NCI-H82 (cell line): ENCODE results near the gene CTNNB1.

Experiments
- DNase-seq: peaks from one replicate; lab custom pipeline; 2025; lab: John Stamatoyannopoulos, UW

CTNNB1 gene

DNA sequence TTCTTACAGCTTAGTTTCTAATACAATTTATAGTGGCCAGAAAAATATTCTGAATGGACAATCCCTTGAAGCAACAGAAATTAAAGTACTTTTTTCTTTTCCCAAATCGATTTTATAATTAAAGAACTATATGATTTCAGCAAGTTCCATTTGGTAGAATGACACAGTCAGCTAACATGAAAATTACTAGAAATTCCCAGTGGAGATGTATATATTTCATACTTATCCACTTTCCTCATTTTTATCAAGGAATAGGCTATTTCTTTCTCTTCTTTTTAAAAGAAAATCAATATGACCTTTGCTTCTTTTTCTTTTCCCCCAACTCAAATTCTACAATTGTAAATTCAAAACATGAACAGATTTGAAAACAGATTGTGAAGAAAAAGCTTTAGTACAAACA lies 6.4 kb upstream of the CTNNB1 start:
- DNase-seq: no peak

DNA sequence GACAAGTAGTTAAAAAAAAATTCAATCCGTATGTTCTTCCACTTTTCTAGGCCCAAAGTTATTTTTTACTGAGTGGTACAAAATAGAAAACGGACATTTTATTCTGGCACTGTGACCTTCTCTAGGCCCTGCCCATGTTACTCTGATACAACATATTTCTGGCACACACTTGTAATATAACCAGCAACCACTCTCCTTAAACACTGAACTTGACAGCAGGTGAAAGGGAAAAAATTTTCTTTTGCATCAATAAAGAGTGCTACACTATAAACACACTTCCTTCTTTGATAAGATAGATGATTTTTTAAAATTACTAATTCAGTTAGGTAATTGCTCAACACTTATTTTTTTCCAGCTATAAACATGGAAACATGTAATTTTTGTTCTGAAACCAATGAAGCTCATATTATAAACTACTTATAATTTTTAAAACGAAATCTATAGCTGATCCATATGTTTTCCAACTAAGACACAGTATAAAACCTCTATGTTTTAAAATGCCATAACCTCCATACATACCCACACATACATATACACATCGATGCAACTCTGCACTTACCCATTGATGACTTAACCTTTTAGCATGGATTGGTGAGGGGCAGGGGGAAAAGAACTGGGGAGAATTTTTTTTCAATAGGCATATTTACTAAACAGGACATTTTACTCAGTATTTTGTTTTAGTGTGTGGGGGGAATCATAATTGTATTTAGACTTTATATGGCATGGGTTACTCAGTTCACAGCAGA lies 5.3 kb upstream of the CTNNB1 start:
- no peak for DNase-seq

DNA sequence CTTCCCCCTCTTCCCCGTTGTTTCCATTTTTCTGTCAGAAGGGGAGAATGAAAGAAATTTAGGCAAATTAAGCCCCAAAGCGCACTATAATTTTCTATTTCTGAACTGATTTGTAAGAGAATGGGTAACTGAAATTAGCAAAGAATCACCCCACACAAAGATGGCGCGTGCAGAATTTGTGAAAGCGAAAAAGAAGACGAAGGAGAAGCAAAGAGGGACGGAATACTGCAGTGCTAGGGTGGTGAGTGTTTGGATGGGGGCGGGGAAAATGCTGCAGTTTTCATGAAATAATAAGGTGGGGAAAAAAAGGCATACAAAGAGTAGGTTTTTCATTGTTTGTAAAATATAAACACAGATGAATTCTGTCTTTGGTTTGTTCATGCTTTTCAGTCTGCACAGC lies 4.6 kb upstream of the CTNNB1 start:
- no peak for DNase-seq

DNA sequence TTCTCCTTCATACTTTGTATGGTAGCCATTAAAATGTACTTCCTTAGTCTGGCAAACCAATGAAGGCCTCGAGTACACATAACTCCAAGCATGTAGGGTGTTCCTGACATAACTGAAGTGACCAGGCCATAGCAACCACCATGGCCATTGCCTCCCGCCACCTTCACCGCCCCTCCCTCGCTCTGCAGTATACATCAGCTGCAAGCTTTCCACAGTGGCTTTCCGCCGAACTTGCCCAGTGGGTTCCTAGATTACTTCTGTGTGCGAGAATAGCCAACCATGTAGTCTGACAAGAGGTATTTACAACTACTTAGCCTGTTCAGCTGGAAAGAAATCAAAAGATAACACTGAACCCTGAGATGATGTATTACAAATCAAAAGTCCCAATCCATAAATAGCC lies 3.4 kb upstream of the CTNNB1 start:
- DNase-seq: no peak

DNA sequence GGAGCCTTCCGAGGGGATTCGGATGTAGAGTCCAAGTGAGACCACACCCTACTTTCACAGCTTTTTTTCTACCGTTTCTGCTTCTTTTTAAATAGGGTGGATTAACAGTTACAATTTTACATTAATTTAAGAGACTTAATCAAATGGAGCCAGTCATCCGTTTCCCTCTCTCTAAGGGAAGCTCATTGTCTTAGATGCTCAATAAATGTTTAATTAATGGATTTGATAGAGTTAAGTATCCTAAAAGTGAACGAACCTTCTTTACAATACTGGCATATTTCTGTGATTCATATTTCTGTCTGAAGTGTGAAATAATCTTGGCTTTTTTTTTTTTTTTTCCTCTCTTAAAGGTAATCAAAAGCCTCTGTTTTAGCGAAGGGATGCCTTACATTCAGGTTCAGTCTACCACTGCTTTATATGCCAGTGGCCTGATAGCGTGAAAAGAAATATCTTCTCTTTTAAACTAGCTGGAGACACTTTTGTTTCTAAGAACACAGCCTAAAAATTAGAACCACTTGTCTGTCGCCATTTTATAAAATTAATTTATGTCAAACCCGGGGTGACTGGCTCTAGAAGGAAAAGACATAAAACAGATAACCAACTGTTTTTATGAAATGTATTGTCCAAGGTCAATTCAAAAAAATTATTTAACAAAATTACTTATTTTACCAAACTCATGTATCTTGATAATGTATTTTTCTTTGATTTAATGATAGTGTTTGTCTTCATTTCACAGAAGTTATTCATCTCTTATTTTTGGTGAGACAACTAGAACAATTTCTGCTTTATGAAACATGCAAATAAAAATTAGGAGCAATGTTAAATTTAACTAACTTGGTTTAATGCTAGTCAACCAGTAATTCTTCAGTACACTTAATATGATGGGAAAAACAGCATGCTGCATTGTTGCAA lies 2.5 kb upstream of the CTNNB1 start:
- no peak for DNase-seq

DNA sequence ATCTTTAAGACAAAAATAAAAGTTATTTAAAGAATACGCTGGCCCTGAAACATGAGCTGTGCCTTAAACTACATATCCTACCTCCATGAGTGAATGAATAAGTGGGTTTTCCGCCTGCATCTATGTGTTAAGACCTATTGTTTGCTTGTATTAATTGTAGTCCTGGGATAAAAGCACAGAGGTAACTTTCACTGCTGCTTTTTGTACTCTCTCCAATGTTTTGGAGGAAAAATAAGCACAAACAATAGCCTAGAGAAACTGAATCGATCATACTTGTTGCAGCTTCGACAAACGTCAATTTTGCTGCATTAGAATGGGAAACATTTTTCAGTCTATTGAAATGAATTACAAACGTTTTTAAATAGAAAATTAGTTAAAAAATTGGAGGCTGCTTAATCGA lies 1.3 kb upstream of the CTNNB1 start:
- DNase-seq: no peak

DNA sequence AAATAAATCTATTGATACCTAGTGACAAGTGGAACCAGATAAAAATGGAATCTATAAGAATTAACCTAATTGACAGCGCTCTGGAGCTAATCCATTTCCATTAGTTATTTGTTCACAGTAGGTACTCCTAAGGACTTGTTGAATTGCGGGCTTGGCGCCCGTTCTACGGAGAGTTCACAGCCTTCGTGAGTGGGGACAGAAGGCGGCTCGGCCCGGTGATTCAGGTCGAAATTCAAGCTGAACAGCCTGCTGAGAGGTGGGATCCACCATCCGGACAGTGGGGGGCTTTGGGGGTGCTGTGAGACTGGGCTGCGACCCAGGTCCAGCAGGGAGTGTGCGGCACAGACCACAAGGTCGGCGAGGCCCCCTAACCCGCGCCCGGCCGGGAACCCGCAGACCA lies 779 bp upstream of the CTNNB1 start:
- DNase-seq: peak; percentile 52

DNA sequence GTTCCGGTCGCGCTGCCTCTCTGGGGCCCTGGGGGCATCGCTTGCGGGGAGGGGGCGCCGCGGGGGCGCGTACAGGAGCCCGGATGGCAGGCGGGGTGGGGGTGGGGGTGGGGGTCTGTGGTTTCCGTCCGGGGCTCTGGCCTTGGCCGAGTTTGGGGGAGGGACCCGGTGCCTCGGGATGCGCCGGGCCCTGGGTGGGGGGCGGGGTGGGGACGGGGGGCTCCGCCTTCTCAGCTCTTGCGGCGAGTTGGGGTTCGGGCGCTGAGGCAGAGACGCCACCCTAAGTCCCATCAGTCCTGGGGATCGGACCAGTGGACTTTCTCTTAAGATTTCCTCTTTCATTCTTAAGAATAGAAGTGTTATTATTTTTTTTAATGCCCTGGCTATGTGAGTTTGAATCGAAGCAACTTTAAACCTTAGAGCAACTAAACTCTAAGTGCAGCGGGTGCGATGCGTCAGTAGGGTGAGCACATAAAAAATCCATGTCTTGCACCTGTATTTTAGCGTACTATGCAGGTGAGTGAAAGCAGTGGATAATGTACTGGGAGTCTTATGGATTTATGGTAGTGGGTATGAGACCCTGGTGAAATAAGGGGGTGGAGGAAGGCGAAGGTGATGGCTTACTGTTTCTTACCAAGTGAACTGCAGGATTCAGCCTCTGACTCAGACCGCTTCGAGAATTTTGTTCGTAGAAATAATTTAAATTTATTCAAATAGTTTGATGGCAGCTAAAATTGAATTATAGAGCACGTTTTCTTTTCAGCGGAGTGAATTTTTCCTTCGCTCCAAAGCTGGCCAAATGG lies 762 bp downstream of the CTNNB1 start:
- peak; percentile 30 for DNase-seq

DNA sequence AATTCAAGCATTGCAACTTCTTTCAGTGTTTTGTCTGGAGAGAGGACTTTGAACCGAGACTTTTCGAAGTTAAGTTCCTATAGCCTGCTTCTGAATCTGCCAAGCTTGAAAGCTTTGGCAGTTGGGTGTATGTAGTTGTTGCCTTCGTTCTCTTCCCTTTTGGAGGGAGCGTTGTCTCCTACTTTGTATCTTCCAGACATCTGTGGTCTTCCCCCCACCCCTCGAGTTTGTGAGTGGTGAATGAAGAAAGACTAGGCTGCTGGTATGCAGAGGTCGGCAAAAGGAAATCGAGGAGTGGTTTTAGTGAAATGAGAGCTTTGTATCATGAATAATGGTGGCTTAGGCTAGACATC lies 1.3 kb downstream of the CTNNB1 start:
- peak; percentile 16 for DNase-seq

DNA sequence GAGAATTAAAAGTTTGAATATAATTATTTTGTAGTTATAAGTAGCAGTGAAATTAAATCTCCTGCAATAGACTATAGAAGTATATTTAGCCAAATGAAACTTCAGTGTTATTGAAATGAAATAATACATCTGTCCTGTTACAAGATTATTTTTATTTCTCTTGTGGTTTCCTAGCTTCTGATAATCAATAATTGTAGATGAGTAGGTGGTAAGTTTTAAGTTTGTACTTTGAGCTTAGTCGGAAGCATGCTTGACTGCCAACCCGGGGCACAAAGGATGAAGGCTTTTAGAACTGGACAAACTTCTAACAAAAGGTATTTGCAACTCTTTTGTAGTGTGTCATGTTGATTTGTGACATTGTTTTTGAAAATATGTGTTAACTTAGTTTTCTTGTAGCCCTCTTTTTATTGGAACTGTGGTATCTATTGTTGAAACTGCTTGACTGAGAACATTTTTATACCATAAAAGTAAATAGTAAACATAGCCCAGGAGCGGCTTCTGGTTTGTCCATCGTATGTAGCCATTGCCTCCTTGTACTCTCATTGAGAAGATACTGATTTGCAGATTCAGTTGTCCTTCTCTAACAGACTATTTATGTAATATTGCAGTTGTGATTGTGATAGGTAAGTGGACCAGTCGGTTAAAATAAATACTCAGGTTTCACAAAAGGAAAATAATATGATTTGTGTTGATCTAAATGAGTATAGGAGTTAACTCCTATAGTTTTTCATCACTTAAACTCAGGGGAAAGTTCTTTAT lies 2.9 kb downstream of the CTNNB1 start:
- DNase-seq: no peak

DNA sequence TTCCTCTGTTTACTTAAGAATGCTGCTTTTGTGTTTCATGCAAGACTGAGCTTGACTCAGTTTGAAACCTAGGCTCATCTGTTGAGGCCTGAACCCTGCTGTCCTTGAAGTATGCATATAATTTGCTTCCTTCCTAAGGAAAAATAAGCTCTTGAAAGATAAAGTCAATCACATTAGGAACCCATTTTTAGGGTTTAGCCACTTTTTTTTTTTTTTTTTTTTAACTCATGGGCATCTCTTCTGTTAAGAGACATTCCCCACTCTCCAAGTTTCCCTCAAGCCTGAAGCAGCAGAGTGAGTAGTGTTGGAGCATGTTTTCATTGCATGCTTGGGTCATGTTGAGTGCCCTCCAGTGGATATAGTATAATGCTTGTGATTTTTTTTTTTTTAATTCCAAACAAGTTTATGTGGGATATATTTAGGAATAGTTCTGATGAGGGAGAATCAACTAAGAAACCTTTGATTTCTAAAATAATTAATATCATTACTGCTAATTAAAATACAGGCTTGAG lies 3.6 kb downstream of the CTNNB1 start:
- DNase-seq: peak; percentile 53

DNA sequence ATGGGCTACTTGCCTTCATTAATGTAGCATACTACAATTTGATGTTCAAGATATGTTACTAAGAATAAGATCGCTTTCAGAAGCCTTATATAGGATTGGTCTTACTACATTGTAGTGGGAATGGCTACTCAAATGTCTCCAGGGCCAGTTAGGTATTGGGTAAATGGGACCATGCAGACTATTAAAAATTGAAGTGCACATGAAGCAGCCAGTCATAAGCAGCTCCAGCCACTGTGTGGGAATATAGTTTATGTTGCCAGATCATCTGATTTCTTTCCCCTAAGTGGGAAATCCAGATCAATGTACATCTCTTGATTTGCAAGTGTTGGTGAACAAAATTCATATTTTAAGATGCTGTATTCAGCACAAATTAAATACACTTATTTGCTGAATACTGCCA lies 5.1 kb downstream of the CTNNB1 start:
- no peak for DNase-seq

DNA sequence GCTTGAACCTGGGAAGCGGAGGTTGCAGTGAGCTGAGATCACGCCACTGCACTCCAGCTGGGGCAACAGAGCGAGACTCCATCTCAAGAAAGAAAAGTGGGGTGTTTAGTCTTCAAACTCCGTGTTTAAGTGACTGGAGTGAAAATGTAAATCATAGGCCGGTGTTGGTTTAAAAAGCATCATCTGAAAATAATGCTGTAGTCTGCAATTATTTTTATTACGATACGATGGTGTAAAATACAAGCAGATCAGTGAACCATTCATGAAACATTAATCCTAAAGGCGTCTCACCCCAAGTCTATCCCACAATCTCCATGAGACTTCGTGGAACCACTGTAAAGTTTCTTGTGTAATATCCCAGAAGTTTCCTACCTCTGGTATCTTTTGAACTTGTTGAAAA lies 6.3 kb downstream of the CTNNB1 start:
- DNase-seq: no peak

DNA sequence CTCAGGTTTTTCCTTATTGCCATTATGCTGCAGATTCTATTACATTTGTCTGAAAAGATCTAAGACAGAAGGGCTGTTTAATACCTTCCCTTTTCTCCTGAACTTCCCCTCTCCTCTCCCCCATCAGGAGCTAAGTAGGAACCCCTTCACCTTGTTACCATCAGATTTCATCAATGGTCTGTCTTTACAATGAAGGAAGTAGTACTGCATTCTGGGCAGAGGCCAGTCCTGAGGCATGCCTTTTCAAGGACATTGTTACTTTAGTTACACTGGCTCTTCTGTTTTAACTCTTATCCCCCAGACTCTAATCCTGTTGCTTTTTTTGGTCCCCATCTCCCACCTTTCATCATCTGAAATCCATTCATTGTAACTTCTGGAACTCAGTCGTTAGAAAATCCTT lies 8.1 kb downstream of the CTNNB1 start:
- no peak for DNase-seq

DNA sequence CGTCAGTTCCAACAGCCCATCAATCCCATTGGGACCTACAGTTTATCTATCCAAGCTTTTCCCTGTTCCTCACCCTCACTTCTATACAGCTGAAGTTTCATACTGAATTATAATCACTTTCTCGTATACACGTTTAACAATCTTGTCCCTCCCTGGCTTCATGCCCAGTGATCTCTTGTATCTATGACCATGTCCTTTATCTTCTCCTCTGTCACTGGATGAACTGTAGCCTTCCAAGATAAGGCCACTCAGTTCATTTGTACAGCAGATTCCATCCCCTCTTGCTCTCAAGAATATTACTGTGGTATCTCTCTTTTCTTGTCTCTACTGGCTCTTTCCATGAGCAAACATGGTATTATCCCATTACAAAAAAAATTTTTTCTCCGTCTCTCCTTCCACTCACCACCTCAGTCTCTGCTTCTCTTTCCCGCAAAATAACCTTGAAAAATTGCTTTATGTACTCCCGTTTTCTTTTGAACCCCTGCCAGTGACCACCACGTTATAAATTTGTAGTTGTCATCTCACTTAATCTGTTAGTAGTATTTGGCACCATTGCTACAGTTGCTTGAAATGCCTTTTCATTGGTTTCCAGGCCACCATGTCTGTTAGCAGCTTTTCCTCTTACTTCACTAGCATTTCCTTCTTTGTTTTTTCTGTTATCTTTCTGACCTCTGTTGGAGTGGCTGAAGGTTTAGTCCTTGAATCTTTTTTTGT lies 9.4 kb downstream of the CTNNB1 start:
- no peak for DNase-seq

DNA sequence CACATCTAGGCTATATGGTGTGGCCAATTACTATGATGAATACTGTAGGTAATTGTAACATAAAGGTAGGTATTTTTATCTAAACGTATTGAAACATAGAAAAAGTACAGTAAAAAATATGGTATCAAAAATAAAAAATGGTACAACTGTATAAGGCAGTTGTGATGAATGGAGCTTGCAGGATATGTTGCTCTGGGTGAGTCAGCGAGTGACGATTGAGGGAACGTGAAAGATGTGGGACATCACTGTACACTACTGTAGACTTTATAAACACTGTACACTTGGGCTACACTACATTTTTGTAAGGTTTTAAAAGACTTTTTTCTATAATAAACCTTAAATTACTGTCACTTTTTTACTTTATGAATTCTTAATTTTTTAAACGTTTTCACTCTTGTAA lies 10.3 kb downstream of the CTNNB1 start:
- DNase-seq: no peak

DNA sequence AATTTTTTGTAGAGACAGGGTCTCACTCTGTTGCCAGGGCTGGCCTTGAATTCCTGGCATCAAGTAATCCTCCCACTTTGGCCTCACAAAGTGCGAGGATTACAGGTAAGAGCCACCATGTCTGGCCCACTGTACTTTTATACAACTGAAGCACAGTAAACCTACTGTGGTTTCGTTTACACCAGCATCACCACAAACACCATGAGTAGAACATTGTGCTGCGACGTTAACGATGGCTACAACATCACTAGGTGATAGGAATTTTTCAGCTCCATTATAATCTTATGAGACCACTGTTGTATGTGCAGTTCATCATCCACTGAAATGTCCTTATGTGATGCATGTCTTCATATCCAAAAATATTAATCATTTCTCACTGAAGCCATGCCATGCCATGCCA lies 11.7 kb downstream of the CTNNB1 start:
- no peak for DNase-seq

DNA sequence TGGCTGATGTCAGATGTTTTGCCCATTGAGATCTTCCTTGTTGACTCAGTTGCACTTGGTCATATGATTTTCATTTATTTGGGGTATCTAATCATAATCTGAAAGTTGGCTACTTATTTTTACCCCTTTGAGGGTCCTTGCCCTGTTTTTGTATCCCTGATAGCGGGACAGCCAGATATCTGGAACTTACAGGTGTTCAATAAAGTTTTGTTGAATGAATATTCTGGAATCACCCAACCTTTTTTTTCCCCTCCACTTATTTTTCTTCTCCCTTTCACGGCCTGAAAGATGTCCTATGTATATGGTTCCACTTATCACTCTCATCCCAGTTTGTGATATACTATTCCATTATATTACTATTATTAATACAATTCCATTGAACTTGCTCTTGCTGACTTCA lies 12.8 kb downstream of the CTNNB1 start:
- no peak for DNase-seq

DNA sequence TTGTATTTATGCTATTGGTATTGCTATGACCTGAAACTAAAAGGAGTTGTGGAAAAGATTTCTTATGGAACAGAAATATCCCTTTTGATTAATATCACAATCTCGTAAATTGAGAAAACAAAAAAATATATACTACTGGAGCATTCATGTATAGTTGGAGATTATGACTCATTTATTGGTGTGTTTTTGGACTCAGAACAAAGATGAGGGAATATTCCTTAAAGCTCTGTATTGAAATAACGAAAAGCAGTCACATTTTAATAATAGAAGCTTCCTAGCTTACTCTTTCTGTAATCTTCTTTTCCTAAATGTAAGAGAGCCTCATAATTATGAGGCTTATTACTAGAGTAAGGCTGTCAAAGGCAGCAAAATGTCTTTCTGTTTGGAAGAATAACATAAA lies 14.3 kb downstream of the CTNNB1 start:
- no peak for DNase-seq

DNA sequence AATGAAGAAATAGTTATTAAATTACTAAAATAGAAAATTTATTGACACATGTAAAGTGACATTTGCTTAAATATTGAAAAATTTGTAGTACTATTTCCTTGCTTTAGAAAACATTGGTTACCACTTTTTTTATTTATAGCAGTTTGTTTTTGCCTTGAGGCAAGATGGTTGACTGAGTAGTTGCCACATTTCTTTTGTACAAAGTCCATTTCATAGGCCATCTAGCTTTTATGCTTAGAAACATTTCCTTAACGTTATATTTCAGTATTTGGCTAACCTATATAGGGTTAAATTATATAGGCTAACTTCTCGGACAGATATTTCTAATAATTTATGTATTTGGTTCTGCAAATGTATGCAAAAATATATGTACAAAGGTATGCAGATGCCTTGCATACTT lies 17.1 kb downstream of the CTNNB1 start:
- DNase-seq: no peak

DNA sequence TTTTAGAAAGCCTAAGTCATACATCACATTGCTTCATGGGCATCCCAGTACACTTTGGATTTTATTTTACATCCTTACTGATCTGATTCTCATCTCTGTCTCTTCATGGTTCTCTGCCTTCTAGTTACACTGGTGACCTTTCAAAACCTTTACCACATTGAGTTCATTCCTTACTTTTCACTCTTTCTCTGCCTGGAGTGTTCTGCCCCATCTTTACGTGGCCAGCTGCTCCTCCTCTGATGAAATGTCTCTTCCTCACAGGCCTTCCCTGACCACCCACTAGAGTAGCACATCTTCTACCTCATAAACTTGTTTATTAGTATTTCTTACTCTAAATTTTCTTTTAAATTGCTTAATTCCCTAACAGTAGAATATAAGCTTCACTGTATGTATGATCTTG lies 17.7 kb downstream of the CTNNB1 start:
- DNase-seq: no peak
